ENCODE data around the gene IL4. TPM values are rescaled to one million over a fixed set of nuclear protein-coding genes. Genes with fewer than 3 reads are reported as not detected.

IL4 gene
- total and polyA plus RNA-seq, 9 of the 15 experiments (the other 6 are each of a cell fraction or from before 2014, with no cell fraction given), result 0.22 to 0.62 TPM; not detected in 7

DNA sequence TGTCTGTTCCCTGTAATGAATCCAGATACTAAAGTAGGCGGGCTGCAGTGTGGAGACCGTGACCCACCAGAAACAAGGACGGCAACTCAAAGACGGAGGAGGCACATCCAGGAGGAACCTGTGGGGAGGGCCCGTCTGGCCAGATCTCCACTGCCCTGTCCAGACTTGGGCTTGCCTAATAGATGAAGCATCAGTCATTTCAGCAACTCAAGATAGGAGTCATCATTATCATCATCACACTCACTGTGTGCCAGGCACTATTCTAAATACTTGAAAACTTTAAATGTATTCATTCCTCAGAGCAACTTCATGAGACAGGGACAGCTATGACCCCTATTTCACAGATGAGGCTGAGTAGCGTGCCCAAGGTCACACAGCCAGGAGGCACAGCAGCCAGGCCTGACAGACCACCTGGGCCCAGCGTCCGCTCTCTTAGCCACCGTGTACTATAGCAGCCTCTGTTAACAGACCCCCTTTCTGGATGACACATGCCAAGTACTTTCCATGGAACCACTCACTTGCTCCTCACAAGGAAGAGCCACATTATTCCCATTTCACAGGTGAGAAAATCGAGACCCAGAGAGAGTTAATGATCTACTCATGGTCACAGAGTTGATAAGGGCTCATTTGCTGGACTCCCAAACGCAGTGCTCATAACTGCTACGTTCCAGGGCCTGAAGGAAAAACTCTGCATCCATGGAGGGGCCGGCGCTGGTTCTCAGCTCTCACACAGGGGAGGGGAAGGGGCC is 4.9 kb upstream of the IL4 start (continued):
- TF ChIP-seq KAT2B (IDR thresholded peaks at IDR 0.05; ENCODE audit: low read depth, low read length) (no peak), EGR1 (conservative IDR thresholded peaks at IDR 0.05) (no peak), SOX6 (IDR thresholded peaks at IDR 0.05) (no peak), TCF7 (IDR thresholded peaks at IDR 0.05; ENCODE audit: borderline replicate concordance) (no peak), ZNF311 (CRISPR knock-in tag; IDR thresholded peaks at IDR 0.05) (no peak), HDAC2 (IDR thresholded peaks at IDR 0.05) (0 out of 2 replicates have a peak, but pooled peaks have one; percentile 37)
- TF ChIP-seq, protein P1, sequence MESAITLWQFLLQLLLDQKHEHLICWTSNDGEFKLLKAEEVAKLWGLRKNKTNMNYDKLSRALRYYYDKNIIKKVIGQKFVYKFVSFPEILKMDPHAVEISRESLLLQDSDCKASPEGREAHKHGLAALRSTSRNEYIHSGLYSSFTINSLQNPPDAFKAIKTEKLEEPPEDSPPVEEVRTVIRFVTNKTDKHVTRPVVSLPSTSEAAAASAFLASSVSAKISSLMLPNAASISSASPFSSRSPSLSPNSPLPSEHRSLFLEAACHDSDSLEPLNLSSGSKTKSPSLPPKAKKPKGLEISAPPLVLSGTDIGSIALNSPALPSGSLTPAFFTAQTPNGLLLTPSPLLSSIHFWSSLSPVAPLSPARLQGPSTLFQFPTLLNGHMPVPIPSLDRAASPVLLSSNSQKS (CRISPR knock-in tag; IDR thresholded peaks at IDR 0.05), result no peak
- TF ChIP-seq, protein P2, sequence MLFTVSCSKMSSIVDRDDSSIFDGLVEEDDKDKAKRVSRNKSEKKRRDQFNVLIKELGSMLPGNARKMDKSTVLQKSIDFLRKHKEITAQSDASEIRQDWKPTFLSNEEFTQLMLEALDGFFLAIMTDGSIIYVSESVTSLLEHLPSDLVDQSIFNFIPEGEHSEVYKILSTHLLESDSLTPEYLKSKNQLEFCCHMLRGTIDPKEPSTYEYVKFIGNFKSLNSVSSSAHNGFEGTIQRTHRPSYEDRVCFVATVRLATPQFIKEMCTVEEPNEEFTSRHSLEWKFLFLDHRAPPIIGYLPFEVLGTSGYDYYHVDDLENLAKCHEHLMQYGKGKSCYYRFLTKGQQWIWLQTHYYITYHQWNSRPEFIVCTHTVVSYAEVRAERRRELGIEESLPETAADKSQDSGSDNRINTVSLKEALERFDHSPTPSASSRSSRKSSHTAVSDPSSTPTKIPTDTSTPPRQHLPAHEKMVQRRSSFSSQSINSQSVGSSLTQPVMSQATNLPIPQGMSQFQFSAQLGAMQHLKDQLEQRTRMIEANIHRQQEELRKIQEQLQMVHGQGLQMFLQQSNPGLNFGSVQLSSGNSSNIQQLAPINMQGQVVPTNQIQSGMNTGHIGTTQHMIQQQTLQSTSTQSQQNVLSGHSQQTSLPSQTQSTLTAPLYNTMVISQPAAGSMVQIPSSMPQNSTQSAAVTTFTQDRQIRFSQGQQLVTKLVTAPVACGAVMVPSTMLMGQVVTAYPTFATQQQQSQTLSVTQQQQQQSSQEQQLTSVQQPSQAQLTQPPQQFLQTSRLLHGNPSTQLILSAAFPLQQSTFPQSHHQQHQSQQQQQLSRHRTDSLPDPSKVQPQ (CRISPR knock-in tag; IDR thresholded peaks at IDR 0.05; ENCODE audit: borderline replicate concordance), result no peak

Measured in K562 (cell line).